ENCODE measurements around the gene GAA. TPM values are rescaled to one million over a fixed set of nuclear protein-coding genes. Genes with fewer than 3 reads are reported as not detected.
"Not testable (repeated sequence)": the region's sequence is repeated elsewhere in the genome, so short reads cannot be mapped to it uniquely, and the experiment has no call there.

Gene GAA
- total RNA-seq, 1 donor from 2014 or later = 22.6 TPM

DNA sequence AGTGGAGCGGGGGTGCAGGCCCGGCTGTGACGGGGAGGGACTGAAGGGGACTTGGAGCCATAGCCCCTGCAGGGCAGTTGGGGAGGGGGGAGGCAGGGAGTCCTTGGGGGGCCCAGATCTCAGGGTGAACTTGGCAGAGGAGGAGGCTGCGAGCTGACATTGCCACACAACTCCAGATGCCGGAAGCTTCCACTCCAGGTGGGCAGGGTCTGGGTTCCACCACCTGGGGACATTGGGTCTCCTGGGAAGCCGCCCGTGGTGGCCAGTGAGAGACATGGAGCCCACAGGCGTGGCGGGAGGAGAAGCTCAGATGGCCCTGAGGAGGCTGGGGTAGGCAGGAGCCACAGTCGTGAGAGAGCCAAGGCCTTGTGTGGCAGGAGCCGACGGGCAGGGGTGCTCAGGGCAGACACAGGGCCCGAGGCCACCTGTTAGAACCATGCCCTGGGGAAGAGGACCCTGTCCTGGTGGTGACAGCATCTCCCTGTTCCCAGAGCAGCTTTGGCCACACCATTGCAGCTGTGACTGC lies 18.2 kb upstream of the GAA start:
- no peak for DNase-seq

DNA sequence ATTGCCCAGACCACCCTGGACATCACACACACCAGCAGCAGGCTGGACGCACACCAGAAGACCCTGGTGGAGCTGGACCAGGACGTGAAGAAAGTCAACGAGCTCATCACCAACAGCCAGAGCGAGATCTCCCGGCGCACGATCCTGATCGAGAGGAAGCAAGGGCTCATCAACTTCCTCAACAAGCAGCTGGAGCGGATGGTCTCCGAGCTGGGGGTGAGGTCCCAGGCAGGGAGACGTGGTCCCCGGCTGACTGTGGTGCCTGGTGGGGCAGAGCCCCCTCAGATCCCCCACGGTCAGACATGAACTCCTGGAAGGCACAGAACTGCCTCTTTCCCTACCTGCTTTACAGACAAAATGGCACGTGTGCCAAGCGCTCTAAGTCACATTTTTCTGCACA lies 16.6 kb upstream of the GAA start:
- DNase-seq = no peak

DNA sequence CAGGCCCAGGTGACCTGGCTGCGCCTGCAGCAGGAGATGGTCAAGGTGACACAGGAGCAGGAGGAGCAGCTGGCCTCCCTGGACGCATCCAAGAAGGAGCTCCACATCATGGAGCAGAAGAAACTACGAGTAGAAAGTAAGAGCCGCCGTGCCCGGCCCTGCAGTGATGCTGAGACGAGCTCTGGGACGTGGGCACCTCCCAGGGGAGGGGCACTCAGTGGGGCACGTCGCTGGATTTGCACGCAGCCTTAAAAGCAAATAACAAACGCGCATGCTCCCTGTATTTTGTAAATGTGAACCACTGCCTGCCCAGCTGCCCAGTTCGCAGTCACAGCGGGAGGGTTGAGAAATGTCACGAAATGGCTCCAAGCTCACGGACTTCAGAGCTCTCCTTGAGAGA lies 15.3 kb upstream of the GAA start:
- DNase-seq = no peak

DNA sequence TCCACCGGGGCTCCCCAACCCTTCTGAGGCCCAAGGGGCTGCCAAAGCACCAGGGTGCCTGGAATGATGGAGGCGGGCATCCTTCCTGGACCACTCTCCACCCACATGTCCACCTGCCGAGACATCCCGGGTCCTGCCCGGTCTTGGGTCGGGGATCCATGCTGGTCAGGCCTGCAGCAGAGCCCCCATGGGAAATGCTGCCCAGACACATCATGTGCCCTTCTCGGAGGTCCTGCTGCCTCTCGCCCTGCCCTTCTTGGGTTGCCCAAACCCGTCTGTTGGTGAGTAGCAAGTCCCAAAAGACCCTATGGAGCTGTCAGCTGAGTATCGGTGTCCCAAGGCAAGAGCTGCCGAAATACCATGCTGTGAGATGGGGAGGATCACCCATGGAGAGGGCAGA lies 14.8 kb upstream of the GAA start:
- no peak for DNase-seq

DNA sequence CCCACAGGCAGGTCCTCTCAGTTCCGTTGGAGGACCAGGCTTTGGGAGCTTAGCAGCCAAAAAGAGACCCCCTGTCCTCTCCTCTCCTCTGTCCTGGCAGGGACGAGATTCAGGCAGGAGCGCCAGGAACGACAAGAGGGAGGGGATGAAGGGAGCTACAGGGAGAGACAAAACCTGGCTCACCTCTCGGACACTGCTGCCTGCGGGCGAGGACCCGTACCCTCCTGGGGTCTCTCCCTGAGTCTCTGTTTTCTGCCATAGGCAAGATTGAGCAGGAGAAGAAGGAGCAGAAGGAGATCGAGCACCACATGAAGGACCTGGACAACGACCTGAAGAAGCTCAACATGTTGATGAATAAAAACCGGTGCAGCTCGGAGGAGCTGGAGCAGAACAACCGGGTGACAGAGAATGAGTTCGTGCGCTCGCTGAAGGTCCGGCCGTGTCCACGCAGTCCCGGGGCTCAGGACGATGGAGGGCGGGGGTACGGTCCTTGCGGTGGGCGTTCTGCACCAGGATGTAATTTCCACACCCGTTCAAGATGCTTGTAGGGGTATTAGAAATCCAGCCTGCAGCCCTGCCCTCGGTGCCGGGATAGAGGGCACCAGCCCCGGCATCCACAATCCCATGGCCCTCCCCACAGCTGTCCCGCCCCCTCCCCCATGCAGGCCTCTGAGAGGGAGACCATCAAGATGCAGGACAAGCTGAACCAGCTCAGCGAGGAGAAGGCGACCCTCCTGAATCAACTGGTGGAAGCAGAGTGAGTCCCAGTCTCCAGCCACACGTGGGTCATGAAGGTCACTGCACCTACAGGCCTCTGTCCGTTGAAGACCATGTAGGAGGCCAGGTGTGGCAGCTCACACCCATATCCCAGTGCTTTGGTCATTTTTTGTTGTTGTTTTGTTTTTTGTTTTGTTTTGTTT lies 13.8 kb upstream of the GAA start:
- no peak for DNase-seq

DNA sequence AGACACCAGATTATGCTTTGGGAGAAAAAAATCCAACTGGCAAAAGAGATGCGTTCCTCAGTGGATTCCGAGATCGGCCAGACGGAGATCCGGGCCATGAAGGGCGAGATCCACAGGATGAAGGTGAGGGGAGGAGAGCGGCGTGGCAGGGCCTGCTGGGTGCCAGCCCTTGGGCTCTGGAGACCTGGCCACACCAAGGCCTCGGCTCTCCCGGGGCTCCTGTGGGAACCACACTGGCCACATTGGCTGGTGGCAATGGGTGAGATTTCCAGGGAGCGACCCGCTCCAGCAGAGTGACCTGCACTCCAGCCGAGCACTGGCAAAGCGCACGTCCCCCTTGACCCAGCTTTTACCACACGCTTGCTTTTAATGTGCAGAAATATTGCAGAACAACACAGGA lies 11.6 kb upstream of the GAA start:
- DNase-seq = no peak

DNA sequence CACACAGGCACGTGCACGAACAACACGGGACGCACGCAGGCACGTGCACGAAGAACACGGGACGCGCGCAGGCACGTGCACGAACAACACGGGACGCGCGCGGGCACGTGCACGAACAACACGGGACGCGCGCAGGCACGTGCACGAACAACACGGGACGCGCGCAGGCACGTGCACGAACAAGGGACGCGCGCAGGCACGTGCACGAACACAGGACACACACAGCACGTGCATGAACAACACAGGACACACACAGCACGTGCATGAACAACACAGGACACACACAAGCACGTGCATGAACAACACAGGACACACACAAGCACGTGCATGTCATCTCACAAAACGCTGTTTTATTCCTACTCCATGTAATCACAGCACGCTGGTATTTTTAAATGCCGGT lies 11.2 kb upstream of the GAA start:
- not testable (repeated sequence) for DNase-seq

DNA sequence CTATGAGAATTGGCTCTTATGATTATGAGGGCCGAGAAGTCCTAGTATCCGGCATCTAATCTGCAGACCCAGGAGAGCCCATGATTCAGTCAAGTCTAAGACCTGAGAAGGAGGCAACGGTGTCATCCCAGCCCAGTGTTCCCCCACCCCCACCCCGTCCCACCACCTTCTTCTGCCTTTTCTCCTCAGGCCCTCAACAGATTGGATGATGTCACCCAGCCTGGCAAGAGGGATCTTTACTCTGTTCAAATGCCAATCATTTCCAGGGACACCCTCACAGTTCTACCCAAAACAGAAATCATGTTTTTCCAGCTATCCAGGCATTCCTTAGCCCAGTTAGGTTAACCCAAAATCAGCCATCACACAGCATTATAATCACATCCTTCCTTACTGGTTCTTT lies 10.0 kb upstream of the GAA start:
- no peak for DNase-seq

DNA sequence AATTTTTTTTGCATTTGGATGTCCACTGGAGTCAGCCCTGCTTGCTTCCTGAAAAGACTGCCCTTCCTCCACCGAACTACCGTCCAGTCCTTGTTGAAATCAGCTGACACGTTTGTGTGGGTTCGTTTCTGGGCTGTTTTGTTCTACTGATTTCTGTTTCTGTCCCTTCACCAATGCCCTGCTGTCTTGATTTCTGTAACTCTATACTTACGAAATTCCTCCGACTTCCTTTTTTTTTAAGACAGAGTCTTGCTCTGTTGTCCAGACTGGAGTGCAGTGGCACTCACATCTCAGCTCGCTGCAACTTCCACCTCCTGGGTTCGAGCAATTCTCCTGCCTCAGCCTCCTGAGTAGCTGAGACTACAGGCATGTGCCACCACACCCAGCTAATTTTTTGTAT lies 8.4 kb upstream of the GAA start:
- no peak for DNase-seq

DNA sequence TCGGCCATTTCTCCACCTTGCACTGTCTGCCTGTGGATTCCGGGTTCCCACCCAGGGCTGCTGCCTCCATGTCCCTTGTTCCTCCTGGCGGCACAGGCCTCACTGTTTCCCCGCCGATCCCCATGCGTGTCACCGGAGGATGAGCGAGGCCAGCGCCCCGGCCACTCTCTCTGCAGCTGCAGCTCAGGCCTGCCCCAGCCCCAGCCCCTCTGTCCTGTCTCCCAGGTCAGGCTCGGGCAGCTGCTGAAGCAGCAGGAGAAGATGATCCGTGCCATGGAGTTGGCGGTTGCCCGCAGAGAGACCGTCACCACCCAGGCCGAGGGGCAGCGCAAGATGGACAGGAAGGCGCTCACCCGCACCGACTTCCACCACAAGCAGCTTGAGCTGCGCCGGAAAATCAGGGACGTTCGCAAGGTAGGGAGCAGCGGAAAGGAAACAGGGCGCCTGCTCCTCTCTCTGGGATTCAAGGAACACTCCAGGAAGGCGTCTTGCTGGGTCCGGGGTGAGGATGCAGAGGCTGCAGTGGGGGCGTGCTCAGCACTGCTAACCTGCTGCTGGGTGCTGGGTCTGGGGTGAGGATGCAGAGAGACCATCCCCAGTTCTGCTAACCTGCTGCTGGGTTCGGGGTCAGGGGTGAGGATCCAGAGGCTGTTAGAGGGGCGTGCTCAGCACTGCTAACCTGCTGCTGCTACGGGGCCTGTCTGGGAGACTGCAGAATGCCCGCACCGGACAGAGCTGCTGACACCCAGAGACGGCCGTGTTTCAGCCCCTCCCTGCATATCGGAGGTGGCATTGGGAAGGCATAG lies 6.1 kb upstream of the GAA start:
- DNase-seq = no peak

DNA sequence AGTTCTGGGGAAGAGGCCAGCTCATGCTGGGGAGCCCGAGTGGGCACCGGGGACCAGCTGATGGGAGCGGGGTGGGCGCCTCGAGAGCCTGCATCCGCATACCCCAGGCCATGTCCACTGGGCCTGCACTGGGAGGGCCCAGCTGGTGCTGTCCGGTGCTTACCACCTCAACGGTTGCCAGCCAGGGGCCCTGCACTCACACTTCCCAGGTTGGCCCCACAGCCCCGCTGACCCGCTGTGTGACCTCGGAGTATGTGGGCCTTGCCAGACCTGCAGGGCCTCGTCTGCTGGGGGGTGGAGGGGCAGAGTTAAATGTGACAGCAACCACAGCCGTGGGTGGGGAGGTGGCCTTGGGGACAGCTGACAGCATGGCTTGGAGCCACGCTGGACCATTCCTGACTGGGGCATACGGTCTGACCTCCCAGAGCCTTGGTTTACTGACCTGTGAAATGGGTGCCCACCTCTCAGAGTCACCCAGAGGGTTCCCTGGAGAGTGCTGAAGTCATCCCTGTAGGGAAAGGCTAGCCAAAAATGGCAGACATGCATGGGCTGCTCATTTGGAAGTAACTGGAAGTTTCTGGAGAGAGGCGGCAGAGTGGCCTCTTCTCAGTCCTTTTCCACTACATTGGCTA lies 5.4 kb upstream of the GAA start:
- no peak for DNase-seq

DNA sequence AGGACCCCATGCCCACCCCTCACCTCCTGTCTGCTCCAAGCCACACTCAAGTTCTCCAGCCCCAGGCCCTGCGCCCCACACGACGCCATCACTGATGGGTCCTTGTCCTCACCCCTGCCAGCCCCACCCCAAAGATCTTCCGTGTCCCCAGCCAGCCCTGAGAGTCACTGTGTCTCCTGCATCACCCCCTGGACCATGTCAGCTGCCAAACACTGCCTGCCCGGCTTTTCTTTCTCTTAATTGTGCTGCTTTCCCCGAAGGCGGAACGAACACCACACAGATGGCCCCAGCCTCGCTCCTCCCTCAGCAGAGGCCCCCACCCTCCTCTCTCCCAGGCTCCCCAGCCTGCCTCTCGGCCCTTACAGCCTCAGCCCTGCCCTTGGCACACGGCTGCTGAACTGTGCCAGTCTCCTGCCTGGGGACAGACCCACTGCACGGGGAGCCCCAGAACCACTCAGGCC lies 4.8 kb upstream of the GAA start:
- peak; percentile 88 for DNase-seq

DNA sequence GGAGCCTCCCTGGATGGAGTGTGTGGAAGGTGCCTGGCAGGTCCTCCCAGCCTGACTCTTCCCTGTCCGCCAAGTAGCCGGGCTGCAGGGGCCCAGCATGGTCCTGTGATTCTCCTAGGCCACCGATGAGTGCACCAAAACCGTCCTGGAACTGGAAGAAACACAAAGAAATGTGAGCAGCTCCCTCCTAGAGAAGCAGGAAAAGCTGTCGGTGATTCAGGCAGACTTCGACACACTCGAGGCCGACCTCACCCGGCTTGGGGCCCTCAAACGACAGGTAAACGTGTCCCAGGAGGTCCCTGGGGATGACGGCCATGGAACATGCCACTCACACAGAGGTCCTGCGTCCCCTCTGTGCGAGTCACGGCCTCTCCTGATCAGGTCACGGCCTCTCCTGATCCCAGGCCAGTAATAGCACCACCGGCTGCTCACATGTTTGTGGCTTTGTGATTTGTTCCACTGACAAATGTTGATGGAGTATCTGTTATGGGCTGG lies 4.2 kb upstream of the GAA start:
- peak; percentile 18 for DNase-seq

DNA sequence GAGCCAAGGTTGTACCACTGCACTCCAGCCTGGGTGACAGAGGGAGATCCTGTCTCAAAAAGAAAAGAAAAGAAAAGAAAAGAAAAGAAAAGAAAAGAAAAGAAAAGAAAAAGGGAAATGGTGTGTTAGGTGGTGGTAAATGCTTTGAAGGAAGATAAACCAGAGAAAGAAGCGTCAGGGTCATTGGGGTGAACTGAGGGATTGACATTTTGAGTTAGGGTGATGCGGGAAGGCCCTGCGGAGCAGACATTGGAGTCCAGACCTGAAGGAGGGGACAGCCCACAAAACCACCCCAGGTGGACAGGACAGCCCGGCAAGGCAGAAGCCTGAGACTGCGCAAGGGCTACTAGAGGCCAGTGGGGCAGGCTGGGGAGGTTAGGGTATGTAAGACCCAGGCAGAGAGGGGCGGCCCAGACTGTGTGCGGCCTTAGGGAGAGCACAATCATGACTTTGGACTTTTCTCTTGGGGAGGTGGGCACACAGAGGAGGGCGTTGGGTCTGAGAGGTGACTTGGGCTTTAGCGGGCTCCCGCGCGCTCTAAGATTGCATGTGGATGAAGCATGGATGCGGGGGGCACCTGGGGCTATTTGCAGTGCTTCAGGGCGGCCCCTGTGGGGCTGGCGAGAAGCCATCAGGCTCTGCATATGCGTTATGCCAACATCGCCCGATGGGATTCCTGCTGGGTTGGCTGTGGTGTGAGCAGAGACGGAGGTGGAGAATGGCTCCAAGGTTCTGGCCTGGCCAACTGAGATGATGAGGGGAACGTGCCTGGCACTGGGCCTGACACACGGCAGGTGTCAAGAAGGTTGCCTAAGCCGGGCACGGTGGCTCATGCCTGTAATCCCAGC lies 3.3 kb upstream of the GAA start:
- no peak for DNase-seq

DNA sequence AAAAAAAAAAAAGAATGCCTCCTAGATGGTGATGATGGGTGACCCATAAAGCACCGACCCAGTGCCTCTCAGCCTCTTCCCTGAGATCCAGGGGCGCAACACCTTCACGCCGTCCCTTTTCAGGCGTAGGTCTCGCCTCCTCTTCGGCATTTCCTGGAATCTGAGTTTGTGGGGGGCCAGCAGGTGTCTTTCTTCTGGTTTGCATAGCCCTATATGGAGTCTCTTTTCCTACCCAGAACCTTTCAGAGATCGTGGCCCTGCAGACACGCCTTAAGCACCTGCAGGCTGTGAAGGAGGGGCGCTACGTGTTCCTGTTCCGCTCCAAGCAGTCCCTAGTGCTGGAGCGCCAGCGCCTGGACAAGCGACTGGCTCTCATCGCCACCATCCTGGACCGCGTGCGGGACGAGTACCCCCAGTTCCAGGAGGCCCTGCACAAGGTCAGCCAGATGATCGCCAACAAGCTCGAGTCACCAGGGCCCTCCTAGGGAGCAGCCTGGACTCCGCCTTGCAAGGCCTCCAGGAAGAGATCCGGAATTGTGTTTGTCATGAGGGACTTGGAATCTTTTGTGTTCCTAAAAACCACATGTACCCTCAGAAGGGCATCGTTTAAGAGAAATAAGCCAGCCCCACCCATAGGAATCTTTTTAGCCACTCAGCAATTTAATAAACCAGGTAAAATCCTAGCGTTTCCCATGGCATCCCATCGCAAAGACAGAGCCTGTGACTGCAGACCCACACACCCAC lies 1.9 kb upstream of the GAA start:
- DNase-seq = no peak

DNA sequence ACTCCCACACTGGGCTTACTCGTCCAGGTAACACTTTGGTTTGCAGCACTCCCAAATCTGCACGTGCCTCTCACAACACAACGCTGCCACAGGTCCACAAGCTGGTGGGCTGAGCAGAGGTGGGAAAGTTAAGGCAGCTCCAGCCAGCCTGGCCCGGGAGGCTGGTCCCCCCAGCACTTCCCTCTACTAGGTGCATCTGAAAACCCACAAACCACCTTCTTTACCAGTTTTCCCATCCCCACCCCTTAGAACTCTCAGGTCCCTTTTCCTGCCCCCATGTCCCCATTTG lies 1.4 kb upstream of the GAA start:
- DNase-seq = no peak

DNA sequence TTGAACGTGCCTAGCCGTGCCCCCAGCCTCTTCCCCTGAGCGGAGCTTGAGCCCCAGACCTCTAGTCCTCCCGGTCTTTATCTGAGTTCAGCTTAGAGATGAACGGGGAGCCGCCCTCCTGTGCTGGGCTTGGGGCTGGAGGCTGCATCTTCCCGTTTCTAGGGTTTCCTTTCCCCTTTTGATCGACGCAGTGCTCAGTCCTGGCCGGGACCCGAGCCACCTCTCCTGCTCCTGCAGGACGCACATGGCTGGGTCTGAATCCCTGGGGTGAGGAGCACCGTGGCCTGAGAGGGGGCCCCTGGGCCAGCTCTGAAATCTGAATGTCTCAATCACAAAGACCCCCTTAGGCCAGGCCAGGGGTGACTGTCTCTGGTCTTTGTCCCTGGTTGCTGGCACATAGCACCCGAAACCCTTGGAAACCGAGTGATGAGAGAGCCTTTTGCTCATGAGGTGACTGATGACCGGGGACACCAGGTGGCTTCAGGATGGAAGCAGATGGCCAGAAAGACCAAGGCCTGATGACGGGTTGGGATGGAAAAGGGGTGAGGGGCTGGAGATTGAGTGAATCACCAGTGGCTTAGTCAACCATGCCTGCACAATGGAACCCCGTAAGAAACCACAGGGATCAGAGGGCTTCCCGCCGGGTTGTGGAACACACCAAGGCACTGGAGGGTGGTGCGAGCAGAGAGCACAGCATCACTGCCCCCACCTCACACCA lies 724 bp downstream of the GAA start:
- peak; percentile 34 for DNase-seq

DNA sequence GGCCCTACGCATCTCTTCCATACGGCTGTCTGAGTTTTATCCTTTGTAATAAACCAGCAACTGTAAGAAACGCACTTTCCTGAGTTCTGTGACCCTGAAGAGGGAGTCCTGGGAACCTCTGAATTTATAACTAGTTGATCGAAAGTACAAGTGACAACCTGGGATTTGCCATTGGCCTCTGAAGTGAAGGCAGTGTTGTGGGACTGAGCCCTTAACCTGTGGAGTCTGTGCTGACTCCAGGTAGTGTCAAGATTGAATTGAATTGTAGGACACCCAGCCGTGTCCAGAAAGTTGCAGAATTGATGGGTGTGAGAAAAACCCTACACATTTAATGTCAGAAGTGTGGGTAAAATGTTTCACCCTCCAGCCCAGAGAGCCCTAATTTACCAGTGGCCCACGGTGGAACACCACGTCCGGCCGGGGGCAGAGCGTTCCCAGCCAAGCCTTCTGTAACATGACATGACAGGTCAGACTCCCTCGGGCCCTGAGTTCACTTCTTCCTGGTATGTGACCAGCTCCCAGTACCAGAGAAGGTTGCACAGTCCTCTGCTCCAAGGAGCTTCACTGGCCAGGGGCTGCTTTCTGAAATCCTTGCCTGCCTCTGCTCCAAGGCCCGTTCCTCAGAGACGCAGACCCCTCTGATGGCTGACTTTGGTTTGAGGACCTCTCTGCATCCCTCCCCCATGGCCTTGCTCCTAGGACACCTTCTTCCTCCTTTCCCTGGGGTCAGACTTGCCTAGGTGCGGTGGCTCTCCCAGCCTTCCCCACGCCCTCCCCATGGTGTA lies 1.5 kb downstream of the GAA start:
- no peak for DNase-seq

DNA sequence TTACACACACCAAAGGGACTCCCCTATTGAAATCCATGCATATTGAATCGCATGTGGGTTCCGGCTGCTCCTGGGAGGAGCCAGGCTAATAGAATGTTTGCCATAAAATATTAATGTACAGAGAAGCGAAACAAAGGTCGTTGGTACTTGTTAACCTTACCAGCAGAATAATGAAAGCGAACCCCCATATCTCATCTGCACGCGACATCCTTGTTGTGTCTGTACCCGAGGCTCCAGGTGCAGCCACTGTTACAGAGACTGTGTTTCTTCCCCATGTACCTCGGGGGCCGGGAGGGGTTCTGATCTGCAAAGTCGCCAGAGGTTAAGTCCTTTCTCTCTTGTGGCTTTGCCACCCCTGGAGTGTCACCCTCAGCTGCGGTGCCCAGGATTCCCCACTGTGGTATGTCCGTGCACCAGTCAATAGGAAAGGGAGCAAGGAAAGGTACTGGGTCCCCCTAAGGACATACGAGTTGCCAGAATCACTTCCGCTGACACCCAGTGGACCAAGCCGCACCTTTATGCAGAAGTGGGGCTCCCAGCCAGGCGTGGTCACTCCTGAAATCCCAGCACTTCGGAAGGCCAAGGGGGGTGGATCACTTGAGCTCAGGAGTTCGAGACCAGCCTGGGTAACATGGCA lies 2.2 kb downstream of the GAA start:
- no peak for DNase-seq
